Astrocyte of the spinal cord (primary cell): ENCODE data around the gene MCIDAS.
A peak's percentile ranks its signal among the peaks of the same experiment; 100 is the strongest.

Source experiments
- DNase-seq: peaks from one replicate; pipeline ENCODE4 v3.0.0; 2011; ENCODE audit warnings: low read depth, low spot score
- H3K4me3 ChIP-seq: 2 replicates; pipeline ENCODE4 v1.5.1; 2011; ENCODE audit warnings: low read depth, mild to moderate bottlenecking, low read length, moderate library complexity
- in situ Hi-C: cut with HindIII; loops from 2 replicates; pipeline ENCODE4 v1.10.0; 2017; ENCODE audit warnings: low sequenced_read_pairs
- TF ChIP-seq, protein P1 (sequence below): IDR thresholded peaks from 2 replicates; pipeline ENCODE4 v1.5.1; 2012; ENCODE audit warnings: low read depth, mild to moderate bottlenecking, low read length, inconsistent platforms

The MCIDAS gene

DNA sequence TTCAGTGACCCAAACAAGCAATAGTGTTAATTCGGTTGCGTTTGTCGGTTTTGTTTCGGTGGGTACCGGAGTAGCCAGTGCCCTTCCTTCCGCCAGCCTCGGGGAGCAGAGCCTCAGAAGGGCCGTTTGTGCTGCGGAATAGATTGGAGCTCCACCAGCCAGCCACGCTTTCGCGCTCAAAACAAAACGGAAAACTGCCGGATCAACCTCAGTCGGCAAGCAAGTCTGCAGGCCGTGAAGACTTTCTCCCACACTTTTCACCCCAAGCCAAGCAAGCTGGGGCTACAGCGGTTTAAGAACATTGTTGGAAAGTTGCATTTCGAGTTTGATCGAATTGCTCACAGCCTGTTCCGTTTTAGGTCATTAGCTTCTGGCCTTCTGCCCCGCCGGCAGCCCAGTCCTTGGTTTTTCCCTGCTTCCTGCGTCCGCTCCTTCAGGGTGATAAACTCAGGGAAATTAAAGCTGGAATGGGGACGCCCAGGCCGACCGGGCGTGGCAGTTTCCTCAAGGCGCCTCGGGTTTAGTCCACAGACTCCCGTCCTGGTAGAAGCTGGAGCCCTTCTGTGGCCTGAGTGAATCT is 7.1 kb upstream of the MCIDAS start:
- peak; percentile 38 for DNase-seq
- peak overlapping the region; percentile 47 for H3K4me3 ChIP-seq
- TF ChIP-seq, protein P1, sequence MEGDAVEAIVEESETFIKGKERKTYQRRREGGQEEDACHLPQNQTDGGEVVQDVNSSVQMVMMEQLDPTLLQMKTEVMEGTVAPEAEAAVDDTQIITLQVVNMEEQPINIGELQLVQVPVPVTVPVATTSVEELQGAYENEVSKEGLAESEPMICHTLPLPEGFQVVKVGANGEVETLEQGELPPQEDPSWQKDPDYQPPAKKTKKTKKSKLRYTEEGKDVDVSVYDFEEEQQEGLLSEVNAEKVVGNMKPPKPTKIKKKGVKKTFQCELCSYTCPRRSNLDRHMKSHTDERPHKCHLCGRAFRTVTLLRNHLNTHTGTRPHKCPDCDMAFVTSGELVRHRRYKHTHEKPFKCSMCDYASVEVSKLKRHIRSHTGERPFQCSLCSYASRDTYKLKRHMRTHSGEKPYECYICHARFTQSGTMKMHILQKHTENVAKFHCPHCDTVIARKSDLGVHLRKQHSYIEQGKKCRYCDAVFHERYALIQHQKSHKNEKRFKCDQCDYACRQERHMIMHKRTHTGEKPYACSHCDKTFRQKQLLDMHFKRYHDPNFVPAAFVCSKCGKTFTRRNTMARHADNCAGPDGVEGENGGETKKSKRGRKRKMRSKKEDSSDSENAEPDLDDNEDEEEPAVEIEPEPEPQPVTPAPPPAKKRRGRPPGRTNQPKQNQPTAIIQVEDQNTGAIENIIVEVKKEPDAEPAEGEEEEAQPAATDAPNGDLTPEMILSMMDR, result no peak
- in situ Hi-C loops, result no loop called here

DNA sequence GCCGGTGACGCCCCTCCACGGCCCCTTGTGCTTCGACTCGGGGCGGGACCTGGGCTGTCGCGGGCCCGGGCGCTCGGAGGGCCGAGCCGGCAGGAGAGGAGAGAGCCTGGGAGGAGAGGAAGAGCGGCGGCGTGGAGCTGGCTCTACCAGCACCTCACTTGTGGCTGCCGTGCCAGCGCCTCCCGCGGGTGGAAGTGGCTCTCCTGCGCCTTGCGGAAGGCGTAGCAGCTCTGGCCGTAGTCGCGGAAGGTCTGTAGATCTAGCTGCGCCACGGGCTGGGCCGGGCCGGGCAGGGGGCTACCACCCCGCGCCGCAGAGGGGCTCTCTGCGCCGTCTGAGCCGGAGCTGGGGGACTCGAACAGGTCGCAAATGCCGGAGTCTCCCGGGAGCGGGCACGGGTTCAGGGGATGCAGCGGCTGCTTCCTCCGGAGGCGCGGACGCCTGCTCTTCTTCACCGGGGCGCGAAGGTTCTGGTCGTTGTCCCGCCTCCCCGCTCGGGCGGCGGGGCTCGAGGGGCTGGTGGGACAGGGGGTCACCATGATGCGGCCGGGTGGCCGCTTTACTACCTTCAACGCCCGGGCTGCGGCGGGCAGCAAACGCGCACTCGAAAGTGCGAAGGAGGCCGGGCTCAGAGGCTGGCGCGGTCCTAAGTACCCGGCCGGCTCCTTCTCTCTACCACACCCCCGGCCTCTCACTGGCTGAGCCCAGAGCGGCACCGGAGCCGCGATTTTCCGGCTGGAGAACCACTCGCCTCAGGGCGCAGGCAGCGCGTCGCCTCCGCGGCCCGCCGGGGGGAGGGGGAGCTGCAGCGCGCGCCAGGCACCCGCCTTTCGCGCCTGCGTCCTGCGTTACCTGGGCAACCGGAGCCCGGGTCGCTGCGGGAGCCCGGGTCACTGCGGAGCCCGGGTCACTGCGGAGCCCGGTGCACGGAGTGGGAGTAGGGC is 6.1 kb upstream of the MCIDAS start, which contains the start of gene CCNO:
Gene CCNO (minus strand): TSS at position 624 of the 944 bp plus-strand sequence. CDS start 85 bp downstream, at position 539.
- peak within 1 kb of the TSS; percentile 47 for H3K4me3 ChIP-seq
- in situ Hi-C loops, result no loop called here
- TF ChIP-seq, protein P1, result peak; percentile 12
- DNase-seq, result peak; percentile 73

DNA sequence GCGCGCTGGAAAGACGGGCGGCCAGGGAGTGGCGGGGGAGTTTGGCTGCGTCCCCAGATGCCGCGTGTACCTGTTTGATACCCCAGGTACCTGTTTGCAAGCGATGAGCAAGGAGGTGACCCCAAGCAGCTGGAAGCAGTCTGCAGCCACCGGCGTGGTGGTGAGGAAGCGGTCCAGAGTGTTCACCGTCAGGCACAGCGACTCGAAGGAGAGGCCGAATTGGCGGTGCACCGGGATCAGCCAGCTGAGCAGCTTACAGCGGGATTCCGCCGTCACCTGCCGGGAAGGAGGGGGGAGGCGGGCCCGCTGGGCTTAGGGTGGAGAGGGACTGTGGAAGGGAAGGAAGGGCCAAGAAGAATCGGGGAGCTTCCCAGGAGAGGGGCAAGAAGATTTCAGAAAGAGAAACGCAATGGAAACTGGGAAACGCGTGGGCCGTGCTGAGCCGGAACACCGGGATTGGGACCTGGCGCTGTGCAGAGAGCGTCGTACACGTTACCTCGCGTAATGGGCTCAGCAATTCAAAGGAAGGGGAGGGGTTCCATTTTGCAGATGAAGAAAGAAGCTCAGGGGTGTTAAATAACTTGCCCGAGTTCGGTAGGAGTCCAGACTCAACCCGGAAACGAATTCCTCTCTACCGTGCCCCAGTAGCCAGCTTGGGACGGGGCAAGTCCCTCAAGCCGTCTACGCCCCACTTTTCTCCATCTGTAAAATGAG is 5.3 kb upstream of the MCIDAS start:
- in situ Hi-C loops, result no loop called here
- H3K4me3 ChIP-seq, result peak overlapping the region; percentile 47
- TF ChIP-seq, protein P1, result no peak
- no peak for DNase-seq

DNA sequence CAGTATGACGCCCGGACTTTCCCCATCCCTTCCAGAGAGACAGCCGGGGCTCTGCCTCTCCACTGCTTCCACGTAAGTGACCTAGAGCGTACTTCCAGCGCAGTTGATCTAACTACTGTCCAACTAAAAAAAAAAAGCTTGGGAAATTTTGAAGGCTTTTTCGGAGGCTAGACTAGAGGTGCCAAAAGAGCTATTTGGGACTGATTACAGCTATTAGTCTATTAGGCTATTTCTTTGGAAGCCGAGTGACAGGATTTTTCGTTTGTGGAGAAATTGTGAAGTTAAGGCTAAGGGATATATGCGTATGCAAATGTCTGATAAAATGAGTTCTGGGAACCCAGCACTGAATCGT is 4.8 kb upstream of the MCIDAS start:
- peak; percentile 49 for DNase-seq
- in situ Hi-C loops, result no loop called here

DNA sequence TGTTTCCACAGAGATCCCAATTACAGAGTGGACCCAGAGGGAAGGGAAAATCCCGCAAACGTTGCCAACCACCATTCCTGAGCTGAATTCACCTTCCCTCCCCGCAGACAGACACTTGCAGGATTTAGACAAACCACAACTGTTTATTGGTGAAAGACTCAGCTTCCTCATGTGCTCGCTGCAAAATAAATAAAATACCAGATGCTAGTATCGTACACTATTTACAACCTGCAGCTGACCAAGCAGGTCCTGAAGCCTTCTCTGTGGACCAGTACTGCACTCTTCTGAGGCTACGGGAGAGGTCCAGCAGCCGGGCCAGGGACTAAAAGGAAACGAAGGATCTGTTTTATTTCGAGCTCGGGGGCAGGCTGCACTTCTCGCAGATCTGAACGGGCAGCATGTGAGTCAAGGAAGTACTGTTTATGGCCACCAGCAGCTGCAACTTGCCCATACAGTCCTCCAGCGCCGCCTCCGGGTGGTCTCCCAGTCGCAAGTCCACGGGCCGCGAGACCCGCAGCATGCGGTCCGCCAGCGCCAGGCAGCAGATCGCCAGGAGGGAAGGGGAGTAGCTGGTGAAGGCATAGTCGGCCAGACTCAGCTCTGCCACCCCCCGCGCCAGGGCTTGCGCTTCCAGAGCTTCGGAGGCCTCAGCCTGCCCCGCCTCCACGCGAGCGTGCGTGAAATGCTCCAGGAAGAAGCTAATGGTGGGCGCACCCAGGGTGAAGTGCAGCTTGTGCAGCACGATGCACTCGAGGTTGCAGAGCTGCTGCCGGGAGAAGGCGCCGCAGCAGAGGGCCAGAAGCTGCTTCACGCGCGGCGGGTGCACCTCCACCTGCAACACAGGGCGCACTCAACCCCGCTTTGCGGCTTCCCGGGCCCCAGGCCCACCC is 4.2 kb upstream of the MCIDAS start:
- no peak overlapping the region for H3K4me3 ChIP-seq
- in situ Hi-C loops, result no loop called here
- peak; percentile 18 for DNase-seq
- TF ChIP-seq, protein P1, result no peak

More for the DNA sequence above, 4.8 kb upstream of the MCIDAS start:
- H3K4me3 ChIP-seq, result no peak overlapping the region
- TF ChIP-seq, protein P1, result no peak
